Testis (tissue), 2 donors: ENCODE data around the gene SCRT2.

Source experiments
- CTCF ChIP-seq, 3 experiments: fragments of 450-650 bp in 2 of 3; fragments of 200-600 bp in 1 of 3; sonication (generic) in 1 of 3; IDR thresholded peaks; one replicate each; pipeline ENCODE4 v1.5.1; 2016 to 2019; ENCODE audit warnings: antibody characterized with exemption in 3 of 3, mild to moderate bottlenecking in 2 of 3, moderate library complexity in 1 of 3
- POLR2A ChIP-seq: fragments of 450-650 bp; IDR thresholded peaks from one replicate; pipeline ENCODE4 v1.6.1; 2017; ENCODE audit warnings: antibody characterized with exemption, mild to moderate bottlenecking, moderate library complexity

- TF ChIP-seq CTCF (IDR thresholded peaks at IDR 0.05) (no peak), POLR2A (no peak)
Measured at GRCh38 chr20:646868-647233, 28.8 kb downstream of the SCRT2 start.
